C4-2B (cell line): Measurements from ENCODE around the gene UGT1A9.

Experiments
- CTCF ChIP-seq: fragments of 450-650 bp; conservative IDR thresholded peaks from 2 replicates; pipeline ENCODE4 v1.5.1; 2017; ENCODE audit warnings: mild to moderate bottlenecking
- ZFX ChIP-seq: fragments of 450-650 bp; IDR thresholded peaks from 2 replicates; pipeline ENCODE4 v1.6.1; 2017

- TF ChIP-seq CTCF (no peak), ZFX (no peak)
Observed at GRCh38 chr2:233689501-233689900, 17.8 kb downstream of the UGT1A9 start.
